GM23248 (cell line): ENCODE data around the gene CYTH2.

Experiments used
- EZH2 ChIP-seq: fragments of 200-600 bp; sonication (generic); IDR thresholded peaks from 2 replicates; pipeline ENCODE4 v1.6.1; 2018; ENCODE audit warnings: antibody characterized with exemption, mild to moderate bottlenecking; ENCODE audit not compliant: insufficient read depth, poor library complexity, severe bottlenecking
- EZH2phosphoT487 ChIP-seq: fragments of 200-600 bp; sonication (generic); IDR thresholded peaks from 2 replicates; pipeline ENCODE4 v1.6.1; 2018; ENCODE audit warnings: antibody characterized with exemption, moderate library complexity, mild to moderate bottlenecking, low read depth; ENCODE audit not compliant: insufficient read depth

DNA sequence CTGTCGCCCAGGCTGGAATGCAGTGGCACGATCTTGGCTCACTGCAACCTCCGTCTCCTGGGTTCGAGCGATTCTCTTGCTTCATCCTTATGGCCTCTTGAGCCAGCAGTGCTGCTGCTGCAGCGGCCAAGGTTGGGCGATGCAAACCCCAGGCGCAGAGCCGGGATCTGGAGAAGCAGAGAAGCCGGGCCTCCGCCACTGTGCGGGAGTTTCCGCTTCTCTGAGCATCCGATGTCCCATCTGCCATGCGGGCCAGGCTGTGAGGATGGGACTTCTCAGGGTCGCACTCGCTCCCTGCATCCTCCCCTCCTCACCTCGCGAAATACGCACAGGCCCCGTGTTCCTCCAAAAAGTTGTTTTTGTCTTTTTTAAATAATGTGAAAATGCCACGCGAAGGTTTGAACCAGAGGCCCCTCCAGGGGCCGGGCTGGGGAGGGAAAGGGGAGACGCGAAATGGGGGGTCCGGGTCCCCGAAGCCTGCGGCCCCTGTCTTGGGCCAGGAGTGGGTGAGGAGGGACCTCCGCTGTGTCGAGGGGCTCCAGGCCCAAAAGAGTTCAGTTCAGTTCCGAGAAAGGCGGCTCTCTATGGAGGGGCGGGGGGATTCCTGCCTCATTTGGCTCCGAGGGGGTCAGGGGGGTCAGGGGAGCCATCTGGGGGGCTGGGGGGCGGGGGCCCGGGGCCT, 15.9 kb downstream of the CYTH2 start:
- TF ChIP-seq EZH2phosphoT487 (no peak), EZH2 (no peak)
